Cardiac muscle cell (in vitro differentiated cells and primary cell): Measurements from ENCODE around the gene PHF21B. TPM values are rescaled to one million over a fixed set of nuclear protein-coding genes. Genes with fewer than 3 reads are reported as not detected.
A peak's percentile ranks its signal among the peaks of the same experiment; 100 is the strongest.

Experiments used
- DNase-seq, 2 donors: peaks; one replicate each; pipeline versions ENCODE4 v3.0.0 to v3.0.0-alpha.2; 2010 to 2017; ENCODE audit warnings: low read depth in 1 of 2, low spot score in 1 of 2
- H3K27ac ChIP-seq: fragments of 200-600 bp; sonication (generic); 2 replicates; pipeline ENCODE4 v1.5.1; 2016
- H3K27me3 ChIP-seq: fragments of 200-600 bp; sonication (generic); 2 replicates; pipeline ENCODE4 v1.6.0; 2016; ENCODE audit warnings: control low read depth
- H3K36me3 ChIP-seq: fragments of 200-600 bp; sonication (generic); 2 replicates; pipeline ENCODE4 v1.5.1; 2016; ENCODE audit warnings: control low read depth
- H3K4me1 ChIP-seq: fragments of 200-600 bp; sonication (generic); 2 replicates; pipeline ENCODE4 v1.8.1; 2017; ENCODE audit warnings: low read depth, mild to moderate bottlenecking, mixed run types
- H3K4me3 ChIP-seq: fragments of 200-600 bp; sonication (generic); 2 replicates; pipeline ENCODE4 v1.5.1; 2016; ENCODE audit warnings: mild to moderate bottlenecking
- H3K9me3 ChIP-seq: fragments of 200-600 bp; sonication (generic); 2 replicates; pipeline ENCODE4 v1.5.1; 2017; ENCODE audit warnings: low read depth, mild to moderate bottlenecking, control low read depth
- CTCF ChIP-seq: IDR thresholded peaks from 2 replicates; pipeline ENCODE4 v1.5.1; 2012; ENCODE audit warnings: low read depth, mild to moderate bottlenecking, low read length
- polyA plus RNA-seq: library from polyadenylated mRNA; unstranded; fragments of >200 nt; fragmentation: Nextera tagmentation; extraction: Ambion mirVana; gene quantifications from 2 replicates; pipeline ENCODE4 v1.2.1, GENCODE V29; 2016
- total RNA-seq: library from RNA; depleted of rRNA; stranded (reverse); fragments of >200 nt; gene quantifications from 2 replicates; pipeline ENCODE4 v1.2.3, GENCODE V29; 2016

PHF21B gene
- total and polyA plus RNA-seq, 2 experiments from 2014 or later = 3.0 to 7.2 TPM

DNA sequence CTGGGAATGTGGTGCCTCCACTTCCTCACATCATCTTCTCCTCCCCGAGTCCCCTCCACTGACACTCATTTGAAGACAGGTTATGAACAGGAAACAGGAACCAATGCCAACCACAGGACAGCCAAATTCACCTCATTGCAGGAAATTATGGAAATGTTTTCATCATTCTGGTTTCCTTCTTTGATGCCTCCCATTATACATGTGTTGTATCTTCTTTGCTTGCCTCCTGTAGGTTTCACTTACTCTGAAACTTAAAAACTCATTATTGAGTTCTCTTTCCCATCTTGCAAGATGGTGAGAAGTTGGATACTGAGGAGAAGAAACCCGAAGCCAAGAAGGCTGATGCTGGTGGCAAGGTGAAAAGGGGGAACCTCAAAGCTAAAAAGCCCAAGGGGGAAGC, 108.5 kb downstream of the PHF21B start:
- Histone ChIP-seq H3K9me3 (no peaks in the 10 kb centered on the region), H3K4me1 (no peaks in the 10 kb centered on the region), H3K27ac (no peak overlapping the region), H3K36me3 (no peaks in the 10 kb centered on the region), H3K27me3 (no peaks in the 10 kb centered on the region), H3K4me3 (no peak overlapping the region)
- TF ChIP-seq CTCF = no peak
- DNase-seq = peak; percentile 11 to 20

- Histone ChIP-seq H3K9me3 (no peaks in the 10 kb centered on the region), H3K4me3 (no peak overlapping the region), H3K27me3 (no peaks in the 10 kb centered on the region), H3K27ac (no peak overlapping the region), H3K4me1 (no peaks in the 10 kb centered on the region), H3K36me3 (no peaks in the 10 kb centered on the region)
- no peak for TF ChIP-seq CTCF
- DNase-seq = no peak
These were observed 111.6 kb downstream of the PHF21B start for GRCh38 chr22:44898236-44898635.

- Histone ChIP-seq H3K27ac (no peak overlapping the region), H3K9me3 (no peaks in the 10 kb centered on the region), H3K4me1 (no peaks in the 10 kb centered on the region), H3K36me3 (no peaks in the 10 kb centered on the region), H3K27me3 (no peaks in the 10 kb centered on the region), H3K4me3 (no peak overlapping the region)
- TF ChIP-seq CTCF = no peak
- DNase-seq = no peak
These were observed 114.3 kb downstream of the PHF21B start for GRCh38 chr22:44895296-44896055.

GRCh38 chr22:44894782-44895181, 115.0 kb downstream of the PHF21B start:
- Histone ChIP-seq H3K36me3 (no peaks in the 10 kb centered on the region), H3K4me3 (no peak overlapping the region), H3K9me3 (no peaks in the 10 kb centered on the region), H3K27me3 (no peaks in the 10 kb centered on the region), H3K27ac (no peak overlapping the region), H3K4me1 (no peaks in the 10 kb centered on the region)
- DNase-seq = no peak
- TF ChIP-seq CTCF = no peak

- no peaks in the 10 kb centered on the region for H3K4me1 ChIP-seq
- H3K27me3 ChIP-seq = no peaks in the 10 kb centered on the region
- no peak for TF ChIP-seq CTCF
- no peak overlapping the region for H3K27ac ChIP-seq
- no peaks in the 10 kb centered on the region for H3K36me3 ChIP-seq
- no peaks in the 10 kb centered on the region for H3K9me3 ChIP-seq
- no peak for DNase-seq
- no peak overlapping the region for H3K4me3 ChIP-seq
These were observed 115.5 kb downstream of the PHF21B start for GRCh38 chr22:44894321-44894720.

GRCh38 chr22:44893731-44894080, 116.1 kb downstream of the PHF21B start:
- Histone ChIP-seq H3K4me1 (no peaks in the 10 kb centered on the region), H3K9me3 (no peaks in the 10 kb centered on the region), H3K27ac (no peak overlapping the region), H3K4me3 (no peak overlapping the region), H3K36me3 (no peaks in the 10 kb centered on the region), H3K27me3 (no peaks in the 10 kb centered on the region)
- no peak for DNase-seq
- TF ChIP-seq CTCF = no peak
